Heart left ventricle (tissue), 16 donors: Measurements from ENCODE around the gene EIF5B. TPM values are rescaled to one million over a fixed set of nuclear protein-coding genes. Genes with fewer than 3 reads are reported as not detected.

ENCODE experiments used
- ATAC-seq, 4 donors: fragments of 200-7000 bp; cut with Tn5 transposase; one replicate each; pipeline ENCODE4 v1.9.1; 2020 to 2022; ENCODE audit warnings: moderate library complexity in 4 of 4, mild to moderate bottlenecking in 3 of 4, moderate number of reproducible peaks in 1 of 4
- DNase-seq, 5 donors: peaks; one replicate each; pipeline ENCODE4 v3.0.0-alpha.2; 2020
- H3K27ac ChIP-seq, 12 donors: fragments of 200-600 bp; sonication (generic) in 4 of 12; one replicate each; pipeline versions ENCODE4 v1.5.0 to v1.8.0; 2016 to 2022; ENCODE audit warnings: mild to moderate bottlenecking in 2 of 12
- H3K27me3 ChIP-seq, 9 donors: fragments of 200-600 bp; sonication (generic) in 2 of 9; one replicate each; pipeline versions ENCODE4 v1.5.1 to v1.8.0; 2016 to 2022; ENCODE audit warnings: mild to moderate bottlenecking in 3 of 9
- H3K36me3 ChIP-seq, 9 donors: fragments of 200-600 bp; sonication (generic) in 2 of 9; one replicate each; pipeline versions ENCODE4 v1.5.0 to v1.8.0; 2018 to 2022; ENCODE audit warnings: mild to moderate bottlenecking in 2 of 9
- H3K4me1 ChIP-seq, 12 donors: fragments of 200-600 bp; sonication (generic) in 4 of 12; one replicate each; pipeline versions ENCODE4 v1.5.0 to v1.8.0; 2016 to 2022; ENCODE audit warnings: mild to moderate bottlenecking in 3 of 12
- H3K4me3 ChIP-seq, 12 donors: fragments of 200-600 bp; sonication (generic) in 4 of 12; one replicate each; pipeline versions ENCODE4 v1.5.0 to v1.8.0; 2017 to 2022; ENCODE audit warnings: mild to moderate bottlenecking in 9 of 12, moderate library complexity in 4 of 12
- H3K9me3 ChIP-seq, 12 donors: fragments of 200-600 bp; sonication (generic) in 4 of 12; one replicate each; pipeline versions ENCODE4 v1.5.0 to v1.8.0; 2016 to 2022; ENCODE audit warnings: mild to moderate bottlenecking in 1 of 12
- POLR2A ChIP-seq, 2 donors: fragments of 450-650 bp; IDR thresholded peaks; one replicate each; pipeline ENCODE4 v1.6.1; 2017; ENCODE audit warnings: antibody characterized with exemption in 2 of 2, mild to moderate bottlenecking in 2 of 2, moderate library complexity in 2 of 2
- WGBS, 4 donors: extraction: QIAGEN DNeasy Blood & Tissue Kit in 2 of 4; methylation state at CpG; one replicate each; pipeline versions ENCODE4 v1.1.5 to v1.1.7; 2013 to 2018; 5-methylcytosine and 5-hydroxymethylcytosine counted together
- intact Hi-C, 10 donors: fragments of 100-400 bp; cut with DNase I; formaldehyde crosslinking; loops; one replicate each; pipeline versions ENCODE4 v1.11.1 to v1.14.2; 2022
- polyA plus RNA-seq, 2 donors: library from polyadenylated mRNA; stranded (reverse); fragments of 200-250 nt; gene quantifications; one replicate each; pipeline ENCODE4 v1.2.3, GENCODE V29; 2013
- total RNA-seq, 9 donors: library from RNA; depleted of rRNA in 2 of 9; stranded (reverse); fragments of >200 nt in 2 of 9; fragmentation: NEBNext Ultra II Directional in 3 of 9; extraction: Animal tissue kit (Norgen Biotek cat#: 25700) in 3 of 9; gene quantifications; one replicate each; pipeline versions ENCODE4 v1.1.0 to v1.2.4, GENCODE V29; 2016 to 2023
- TF ChIP-seq, protein P1 (sequence below), 12 donors: fragments of 200-600 bp; sonication (generic) in 4 of 12; IDR thresholded peaks; one replicate each; pipeline versions ENCODE4 v1.5.0 to v1.8.0; 2018 to 2022; ENCODE audit warnings: antibody characterized with exemption in 12 of 12, mild to moderate bottlenecking in 5 of 12
- donor health status: ischemic (EF 13 %, LVEDD 7.1; RV severe dilation, severe dysfunction).
- donor health status: healthy with polysubstance abuse.
- donor health status: DM: no; HTN: yes; CAD: no.
- donor health status: DM: no; HTN: no; CAD: no.
- donor health status: ischemic (EF 25% LVEDD 6.9; RV normal size, moderate dysfunction).
- donor health status: ischemic (EF 25% LVEDD 5.7; RV mildly dilated, moderate dysfunction).
- donor health status: healthy.
- donor health status: DM: yes; HTN: yes; CAD: no.
- donor health status: ischemic (EF 35%, LVEDD 5.7; RV mildly dilated, moderate dysfunction).
- donor health status: nonischemic (EF 11% LVEDD 7.7; RV severe dilation, severe dysfunction).
- donor health status: DM: yes; HTN: yes; CAD: no.
- donor health status: PGD.
- donor health status: ischemic (EF 29% LVEDD 5.4; RV normal size, mild dysfunction).
- donor health status: nonischemic (EF 23%, LVEDD 6.1; RV moderate dilation, normal function).

Gene EIF5B
- total and polyA plus RNA-seq, 11 donors: 56.1 to 165 (median 91.9) TPM

DNA sequence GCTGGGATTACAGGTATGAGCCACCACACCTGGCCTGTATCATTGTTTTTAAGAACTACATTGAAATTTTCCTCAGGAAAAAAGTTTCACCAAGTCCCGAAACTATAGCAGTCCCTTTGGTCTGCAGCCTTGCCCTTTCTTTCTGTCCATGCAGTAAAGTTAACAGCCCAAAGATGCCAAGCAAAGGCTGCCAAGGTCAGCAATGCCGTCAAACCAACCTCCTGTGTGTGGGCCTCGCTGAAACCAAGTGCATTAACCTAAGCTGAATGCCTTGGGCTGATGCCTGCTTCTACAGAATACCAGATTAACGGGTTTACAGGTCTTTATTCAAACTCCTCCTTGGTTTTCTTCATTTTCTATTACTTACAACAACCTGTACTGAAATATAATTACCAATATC lies 73.1 kb downstream of the EIF5B start:
- intact Hi-C loops: no loop called here
- Histone ChIP-seq H3K36me3 (peaks cover 0 to 100% (median 94%) of the 10 kb centered on the region in 9 donors), H3K27me3 (no peaks in the 10 kb centered on the region), H3K4me3 (no peak overlapping the region), H3K27ac (no peak overlapping the region), H3K9me3 (no peaks in the 10 kb centered on the region), H3K4me1 (peaks cover 0 to 5% (median 0%) of the 10 kb centered on the region in 12 donors)
- DNase-seq (no peak), ATAC-seq (no peak)
- WGBS, 4 donors: 92 to 99% (median 97%) methylated on average over 4 of the region's 4 CpGs
- TF ChIP-seq, protein P1, sequence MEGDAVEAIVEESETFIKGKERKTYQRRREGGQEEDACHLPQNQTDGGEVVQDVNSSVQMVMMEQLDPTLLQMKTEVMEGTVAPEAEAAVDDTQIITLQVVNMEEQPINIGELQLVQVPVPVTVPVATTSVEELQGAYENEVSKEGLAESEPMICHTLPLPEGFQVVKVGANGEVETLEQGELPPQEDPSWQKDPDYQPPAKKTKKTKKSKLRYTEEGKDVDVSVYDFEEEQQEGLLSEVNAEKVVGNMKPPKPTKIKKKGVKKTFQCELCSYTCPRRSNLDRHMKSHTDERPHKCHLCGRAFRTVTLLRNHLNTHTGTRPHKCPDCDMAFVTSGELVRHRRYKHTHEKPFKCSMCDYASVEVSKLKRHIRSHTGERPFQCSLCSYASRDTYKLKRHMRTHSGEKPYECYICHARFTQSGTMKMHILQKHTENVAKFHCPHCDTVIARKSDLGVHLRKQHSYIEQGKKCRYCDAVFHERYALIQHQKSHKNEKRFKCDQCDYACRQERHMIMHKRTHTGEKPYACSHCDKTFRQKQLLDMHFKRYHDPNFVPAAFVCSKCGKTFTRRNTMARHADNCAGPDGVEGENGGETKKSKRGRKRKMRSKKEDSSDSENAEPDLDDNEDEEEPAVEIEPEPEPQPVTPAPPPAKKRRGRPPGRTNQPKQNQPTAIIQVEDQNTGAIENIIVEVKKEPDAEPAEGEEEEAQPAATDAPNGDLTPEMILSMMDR (IDR thresholded peaks at IDR 0.05): no peak
- TF ChIP-seq POLR2A (IDR thresholded peaks at IDR 0.05): no peak

DNA sequence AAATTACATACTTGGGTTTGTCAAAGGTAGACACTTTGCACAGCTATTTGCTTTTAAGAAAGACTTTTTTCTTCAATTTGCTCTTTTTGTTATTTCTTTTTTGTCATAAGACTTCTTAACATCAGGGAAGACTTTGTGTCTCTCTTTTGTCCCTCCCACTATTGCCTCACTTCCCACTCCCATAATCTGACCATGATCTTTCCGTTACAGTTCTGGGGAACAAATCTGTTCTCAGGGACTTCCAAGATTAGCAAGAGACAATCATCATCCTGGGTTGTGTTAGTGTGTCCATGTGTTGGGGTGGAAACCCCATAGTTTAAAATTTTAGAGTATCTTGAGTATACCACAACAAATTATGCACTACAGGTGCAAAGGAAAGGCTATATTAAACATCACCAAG lies 77.4 kb downstream of the EIF5B start:
- intact Hi-C loops: no loop called here
- Histone ChIP-seq H3K27me3 (no peaks in the 10 kb centered on the region), H3K4me1 (no peaks in the 10 kb centered on the region), H3K36me3 (peaks cover 0 to 100% (median 93%) of the 10 kb centered on the region in 9 donors), H3K27ac (no peak overlapping the region), H3K9me3 (no peaks in the 10 kb centered on the region), H3K4me3 (no peak overlapping the region)
- ATAC-seq (no peak), DNase-seq (no peak)
- TF ChIP-seq, protein P1 (IDR thresholded peaks at IDR 0.05): no peak
- no peak for TF ChIP-seq POLR2A (IDR thresholded peaks at IDR 0.05)
- 93 to 98% (median 95%) methylated on average over 1 of the region's 1 CpG for WGBS, 4 donors

DNA sequence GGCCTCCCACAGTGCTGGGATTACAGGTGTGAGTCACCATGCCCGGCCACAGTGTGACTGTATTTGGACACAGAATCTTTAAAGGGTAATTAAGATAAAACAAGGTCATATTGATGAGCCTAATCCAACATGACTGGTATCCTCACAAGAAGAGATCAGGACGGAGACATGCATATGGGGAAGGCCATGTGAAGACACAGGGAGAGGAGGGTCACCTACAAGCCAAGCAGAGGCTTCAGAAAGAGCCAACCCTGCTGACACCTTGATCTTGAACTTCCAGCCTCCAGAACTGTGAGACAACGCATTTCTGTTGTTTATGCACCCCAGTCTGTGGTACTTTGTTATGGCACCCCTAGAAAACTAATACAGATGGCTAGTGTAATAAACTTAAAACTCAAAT lies 80.2 kb downstream of the EIF5B start:
- ATAC-seq (no peak), DNase-seq (no peak)
- H3K4me3 ChIP-seq: no peak overlapping the region
- no peaks in the 10 kb centered on the region for H3K27me3 ChIP-seq
- H3K36me3 ChIP-seq: peaks cover 0 to 100% (median 89%) of the 10 kb centered on the region in 9 donors
- WGBS, 4 donors: 92 to 98% (median 97%) methylated on average over 3 of the region's 3 CpGs
- intact Hi-C loops: no loop called here
- H3K4me1 ChIP-seq: peaks cover 0 to 19% (median 4%) of the 10 kb centered on the region in 12 donors
- H3K27ac ChIP-seq: no peak overlapping the region
- no peaks in the 10 kb centered on the region for H3K9me3 ChIP-seq
- TF ChIP-seq POLR2A (IDR thresholded peaks at IDR 0.05): no peak
- TF ChIP-seq, protein P1 (IDR thresholded peaks at IDR 0.05): no peak

DNA sequence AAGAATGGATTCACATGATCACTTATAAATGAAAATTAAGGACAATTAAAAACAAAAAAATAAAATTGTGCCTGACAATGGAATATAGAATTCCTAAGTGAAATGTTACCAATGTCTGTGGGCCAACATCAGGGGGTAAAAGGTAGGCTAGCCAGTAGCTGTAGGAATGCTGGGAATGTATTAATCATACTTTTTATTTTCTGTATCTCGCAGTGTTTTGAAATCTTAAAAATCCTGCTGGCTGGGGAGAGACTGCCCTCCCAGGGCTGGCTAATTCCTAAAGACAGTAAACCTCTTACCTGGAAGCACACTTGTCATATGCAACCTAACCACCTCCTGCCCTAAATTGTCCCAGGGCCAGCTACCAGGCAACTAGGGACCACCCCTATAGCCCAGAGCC lies 82.8 kb downstream of the EIF5B start:
- Histone ChIP-seq H3K27ac (peak overlapping the region in 3 of 12 donors; percentile 17 to 42 (median 23)), H3K4me3 (no peak overlapping the region), H3K9me3 (no peaks in the 10 kb centered on the region), H3K4me1 (peaks cover 0 to 39% (median 12%) of the 10 kb centered on the region in 12 donors), H3K36me3 (peaks cover 0 to 100% (median 92%) of the 10 kb centered on the region in 9 donors), H3K27me3 (no peaks in the 10 kb centered on the region)
- intact Hi-C loops: loop anchor here in 1 of 10 donors (10.0 kb wide), 1 partner anchor 45 kb away; no protein-coding TSS in a partner anchor
- no peak for ATAC-seq
- 85 to 93% (median 90%) methylated on average over 1 of the region's 1 CpG for WGBS, 4 donors
- no peak for TF ChIP-seq POLR2A (IDR thresholded peaks at IDR 0.05)
- TF ChIP-seq, protein P1 (IDR thresholded peaks at IDR 0.05): no peak
- no peak for DNase-seq
